ENCODE results near the gene KLF4. TPM values are rescaled to one million over a fixed set of nuclear protein-coding genes. Genes with fewer than 3 reads are reported as not detected.

KLF4 gene
- total RNA-seq, 2 experiments from 2014 or later = 0.53 to 1.5 TPM

DNA sequence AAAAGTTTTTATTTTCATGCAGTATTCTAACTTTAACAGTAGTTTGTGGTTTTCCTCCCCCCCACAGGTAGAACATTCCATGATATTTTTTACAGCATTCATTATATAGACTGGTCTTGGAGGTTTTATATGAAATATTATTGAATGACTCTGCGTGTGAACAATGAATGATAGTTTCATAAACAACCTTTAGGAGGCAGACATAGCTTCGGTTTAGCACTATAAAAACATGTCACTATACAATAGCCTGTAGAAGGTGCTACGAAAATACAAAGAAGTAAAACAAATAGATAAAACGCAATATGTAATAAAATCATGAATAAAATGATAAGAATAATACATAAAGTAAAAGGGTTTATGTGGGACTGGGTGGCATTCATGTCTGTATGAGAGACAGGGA lies 8.5 kb downstream of the KLF4 start:
- DNase-seq (no peak), ATAC-seq (no peak)
- Mint-ChIP-seq H3K4me1 (no peaks in the 10 kb centered on the region), H3K9me3 (ENCODE audit: low read depth) (no peaks in the 10 kb centered on the region), H3K4me3 (no peak overlapping the region), H3K36me3 (no peaks in the 10 kb centered on the region), H3K27ac (no peak overlapping the region), H3K27me3 (peaks cover 26% of the 10 kb centered on the region)
- CTCF ChIA-PET = no interaction called here

GRCh38 chr9:107480386-107480789 lies 9.2 kb downstream of the KLF4 start:
- Mint-ChIP-seq H3K36me3 (no peaks in the 10 kb centered on the region), H3K27ac (no peak overlapping the region), H3K4me3 (no peak overlapping the region), H3K9me3 (ENCODE audit: low read depth) (no peaks in the 10 kb centered on the region), H3K4me1 (no peaks in the 10 kb centered on the region), H3K27me3 (peaks cover 20% of the 10 kb centered on the region)
- ATAC-seq (no peak), DNase-seq (no peak)
- CTCF ChIA-PET = no interaction called here

DNA sequence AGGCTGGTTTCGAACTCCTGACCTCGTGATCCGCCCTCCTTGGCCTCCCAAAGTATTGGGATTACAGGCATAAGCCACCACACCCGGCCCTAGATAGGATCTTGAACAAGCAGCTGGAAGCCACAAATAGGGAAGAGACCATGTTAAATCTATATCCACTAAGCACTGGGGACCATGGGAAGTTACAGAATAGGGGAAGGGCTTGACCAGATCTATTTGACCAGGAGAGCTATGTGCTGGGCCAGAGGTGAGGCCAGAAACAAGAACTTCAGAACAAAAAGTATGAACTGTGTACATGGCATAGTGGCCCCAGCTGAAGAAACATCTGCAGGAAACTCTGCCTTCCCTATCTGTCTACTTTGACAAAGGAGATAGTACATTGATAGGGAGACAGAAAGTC lies 10.8 kb downstream of the KLF4 start:
- Mint-ChIP-seq H3K27me3 (peaks cover 17% of the 10 kb centered on the region), H3K27ac (no peak overlapping the region), H3K9me3 (ENCODE audit: low read depth) (no peaks in the 10 kb centered on the region), H3K36me3 (no peaks in the 10 kb centered on the region), H3K4me3 (no peak overlapping the region), H3K4me1 (no peaks in the 10 kb centered on the region)
- CTCF ChIA-PET = no interaction called here
- no peak for ATAC-seq
- no peak for DNase-seq

DNA sequence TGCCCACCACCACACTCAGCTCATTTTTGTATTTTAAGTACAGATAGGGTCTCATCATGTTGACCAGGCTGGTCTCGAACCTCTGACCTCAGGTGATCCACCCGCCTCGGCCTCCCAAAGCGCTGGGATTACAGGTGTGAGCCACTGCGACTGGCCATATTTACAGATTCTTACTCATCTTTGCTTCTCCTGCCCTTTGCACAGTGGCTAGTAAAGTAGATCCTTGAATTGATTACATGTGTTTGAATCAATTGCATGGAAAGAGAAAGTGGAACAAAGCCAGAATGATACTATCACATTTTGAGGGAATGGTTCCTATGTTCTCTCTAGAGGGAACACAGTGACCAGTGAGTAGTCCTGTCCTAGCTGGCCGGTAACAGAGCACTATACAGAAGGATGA lies 15.4 kb downstream of the KLF4 start:
- H3K9me3 Mint-ChIP-seq (ENCODE audit: low read depth) = no peaks in the 10 kb centered on the region
- peaks cover 8% of the 10 kb centered on the region for H3K27me3 Mint-ChIP-seq
- no peak for DNase-seq
- CTCF ChIA-PET = no interaction called here
- no peaks in the 10 kb centered on the region for H3K4me1 Mint-ChIP-seq
- no peaks in the 10 kb centered on the region for H3K36me3 Mint-ChIP-seq
- no peak overlapping the region for H3K27ac Mint-ChIP-seq
- ATAC-seq = no peak
- no peak overlapping the region for H3K4me3 Mint-ChIP-seq

DNA sequence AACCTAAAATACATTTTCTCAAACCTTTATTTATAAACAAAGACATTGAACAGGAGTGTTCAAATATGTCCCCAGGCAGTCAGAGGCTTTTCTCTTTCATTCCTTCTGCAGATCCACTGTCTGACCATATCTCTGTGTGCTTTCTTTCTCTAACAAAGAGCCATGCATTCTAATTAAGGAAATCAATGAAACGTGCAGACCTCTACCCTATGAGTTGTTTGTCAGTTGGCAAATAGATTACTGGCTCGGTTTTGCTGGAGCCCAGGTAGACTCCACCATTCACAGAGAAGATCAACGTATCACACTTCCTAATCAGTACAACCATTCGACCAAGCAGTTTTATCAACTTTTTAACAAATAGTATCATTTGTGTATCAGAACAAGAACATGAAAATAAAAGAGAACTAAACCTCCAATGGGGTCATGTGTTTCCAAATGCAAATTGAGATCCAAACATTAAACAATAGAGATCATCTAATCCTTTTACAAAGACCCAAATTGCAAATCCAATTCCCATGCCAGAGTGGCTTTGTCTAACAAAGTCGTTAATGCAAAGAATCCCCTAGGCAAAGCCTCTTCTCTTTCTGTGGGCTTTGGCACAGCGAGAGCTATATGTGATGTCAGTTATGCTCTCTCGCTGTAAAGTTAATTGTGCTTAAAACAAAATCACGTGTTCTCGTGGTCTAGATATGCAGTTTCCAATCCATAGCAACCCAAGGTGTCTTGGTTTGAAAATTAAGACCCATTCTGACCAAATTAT lies 16.8 kb downstream of the KLF4 start:
- H3K36me3 Mint-ChIP-seq = no peaks in the 10 kb centered on the region
- no peak for ATAC-seq
- H3K4me3 Mint-ChIP-seq = no peak overlapping the region
- H3K27ac Mint-ChIP-seq = no peak overlapping the region
- H3K27me3 Mint-ChIP-seq = peaks cover under 1% of the 10 kb centered on the region
- CTCF ChIA-PET = no interaction called here
- no peaks in the 10 kb centered on the region for H3K9me3 Mint-ChIP-seq (ENCODE audit: low read depth)
- no peaks in the 10 kb centered on the region for H3K4me1 Mint-ChIP-seq
- DNase-seq = no peak

DNA sequence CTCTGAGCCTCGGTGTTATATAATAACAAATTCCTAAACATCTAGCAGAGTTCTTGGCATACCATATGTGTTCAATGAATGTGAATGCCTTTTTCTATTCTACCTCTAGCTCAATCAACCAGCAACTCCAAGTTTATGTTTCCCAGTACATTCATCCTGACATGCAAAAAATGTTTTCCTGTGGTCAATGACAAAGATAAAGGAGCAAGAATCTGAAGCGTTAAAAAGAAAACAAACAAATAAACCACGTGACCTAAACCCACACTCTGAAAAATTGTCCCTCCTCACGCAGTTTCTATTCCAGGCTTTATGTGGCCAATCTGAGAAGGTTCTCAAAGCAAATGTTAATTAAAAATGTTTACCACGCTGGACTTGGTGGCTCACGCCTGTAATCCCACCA lies 18.0 kb downstream of the KLF4 start:
- H3K27ac Mint-ChIP-seq = no peak overlapping the region
- no peak for ATAC-seq
- H3K9me3 Mint-ChIP-seq (ENCODE audit: low read depth) = no peaks in the 10 kb centered on the region
- CTCF ChIA-PET = no interaction called here
- peaks cover 11% of the 10 kb centered on the region for H3K27me3 Mint-ChIP-seq
- H3K4me3 Mint-ChIP-seq = no peak overlapping the region
- no peaks in the 10 kb centered on the region for H3K36me3 Mint-ChIP-seq
- no peaks in the 10 kb centered on the region for H3K4me1 Mint-ChIP-seq
- no peak for DNase-seq

DNA sequence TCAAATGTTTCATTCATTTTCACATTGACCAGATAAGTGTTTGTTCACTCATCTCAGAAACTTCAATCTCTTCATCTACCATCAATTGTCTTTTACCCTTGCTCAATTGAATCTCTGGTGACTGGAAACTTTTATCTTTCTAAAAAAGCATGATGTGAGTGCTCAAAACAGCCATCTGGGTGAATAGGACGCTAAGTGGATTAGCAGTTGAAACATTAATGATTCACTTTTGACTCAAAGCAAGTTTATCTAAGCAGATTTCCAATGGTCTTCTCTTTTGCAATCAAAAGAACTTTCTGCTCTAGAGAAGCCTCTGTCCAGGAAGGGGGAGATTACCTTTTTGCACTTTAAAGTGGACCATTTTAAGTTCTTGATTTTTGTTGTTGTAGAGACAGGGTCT lies 22.2 kb downstream of the KLF4 start:
- ATAC-seq (no peak), DNase-seq (no peak)
- Mint-ChIP-seq H3K4me1 (peaks cover 3% of the 10 kb centered on the region), H3K9me3 (ENCODE audit: low read depth) (no peaks in the 10 kb centered on the region), H3K27ac (no peak overlapping the region), H3K27me3 (peaks cover 33% of the 10 kb centered on the region), H3K4me3 (no peak overlapping the region), H3K36me3 (no peaks in the 10 kb centered on the region)
- CTCF ChIA-PET = no interaction called here

DNA sequence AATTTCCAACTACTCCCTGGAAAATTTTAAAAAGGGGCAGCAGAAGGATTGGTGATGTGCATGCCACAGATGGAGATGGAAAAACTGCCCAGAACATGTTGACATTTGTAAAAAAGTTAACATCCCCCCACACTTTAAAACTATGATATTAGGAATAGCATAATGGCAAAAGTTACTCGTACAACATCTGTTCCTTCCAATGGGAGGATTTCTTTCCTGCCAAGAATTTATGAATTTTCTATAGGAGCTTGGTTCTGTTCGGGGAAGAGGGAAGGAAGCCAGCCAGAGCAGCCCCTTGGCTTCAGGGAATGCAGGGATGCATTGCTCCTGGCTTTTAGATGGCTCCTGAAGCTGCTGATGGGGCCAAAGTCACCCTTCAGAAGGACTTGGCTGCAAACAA lies 22.7 kb downstream of the KLF4 start:
- no peaks in the 10 kb centered on the region for H3K9me3 Mint-ChIP-seq (ENCODE audit: low read depth)
- ATAC-seq (no peak), DNase-seq (no peak)
- no peaks in the 10 kb centered on the region for H3K36me3 Mint-ChIP-seq
- peaks cover 3% of the 10 kb centered on the region for H3K4me1 Mint-ChIP-seq
- H3K27me3 Mint-ChIP-seq = peaks cover 33% of the 10 kb centered on the region
- no peak overlapping the region for H3K27ac Mint-ChIP-seq
- no peak overlapping the region for H3K4me3 Mint-ChIP-seq
- CTCF ChIA-PET = no interaction called here

- Mint-ChIP-seq H3K36me3 (no peaks in the 10 kb centered on the region), H3K4me3 (no peak overlapping the region), H3K4me1 (peaks cover 3% of the 10 kb centered on the region), H3K27ac (no peak overlapping the region), H3K27me3 (peaks cover 33% of the 10 kb centered on the region), H3K9me3 (ENCODE audit: low read depth) (no peaks in the 10 kb centered on the region)
- DNase-seq = no peak
- CTCF ChIA-PET = interaction anchor here (0.6 to 1.7 kb wide), 3 partner anchors 1100 to 1934 kb away, joined by 3 to 9 read pairs (median 3); no protein-coding TSS in a partner anchor
- peak; percentile 84 for ATAC-seq
Measured at GRCh38 chr9:107465467-107466451, 23.8 kb downstream of the KLF4 start.

- no peaks in the 10 kb centered on the region for H3K36me3 Mint-ChIP-seq
- peaks cover 33% of the 10 kb centered on the region for H3K27me3 Mint-ChIP-seq
- H3K27ac Mint-ChIP-seq = no peak overlapping the region
- ATAC-seq (no peak), DNase-seq (no peak)
- no peak overlapping the region for H3K4me3 Mint-ChIP-seq
- H3K4me1 Mint-ChIP-seq = peaks cover 3% of the 10 kb centered on the region
- H3K9me3 Mint-ChIP-seq (ENCODE audit: low read depth) = no peaks in the 10 kb centered on the region
- CTCF ChIA-PET = interaction anchor here (1.7 kb wide), 1 partner anchor 1101 kb away, joined by 9 read pairs; no protein-coding TSS in a partner anchor
Measured at GRCh38 chr9:107464516-107464915, 25.1 kb downstream of the KLF4 start.

GRCh38 chr9:107462691-107463090 lies 26.9 kb downstream of the KLF4 start:
- CTCF ChIA-PET = no interaction called here
- Mint-ChIP-seq H3K4me1 (peaks cover 3% of the 10 kb centered on the region), H3K36me3 (no peaks in the 10 kb centered on the region), H3K9me3 (ENCODE audit: low read depth) (no peaks in the 10 kb centered on the region), H3K27me3 (peaks cover 33% of the 10 kb centered on the region), H3K4me3 (no peak overlapping the region), H3K27ac (no peak overlapping the region)
- ATAC-seq (no peak), DNase-seq (no peak)

DNA sequence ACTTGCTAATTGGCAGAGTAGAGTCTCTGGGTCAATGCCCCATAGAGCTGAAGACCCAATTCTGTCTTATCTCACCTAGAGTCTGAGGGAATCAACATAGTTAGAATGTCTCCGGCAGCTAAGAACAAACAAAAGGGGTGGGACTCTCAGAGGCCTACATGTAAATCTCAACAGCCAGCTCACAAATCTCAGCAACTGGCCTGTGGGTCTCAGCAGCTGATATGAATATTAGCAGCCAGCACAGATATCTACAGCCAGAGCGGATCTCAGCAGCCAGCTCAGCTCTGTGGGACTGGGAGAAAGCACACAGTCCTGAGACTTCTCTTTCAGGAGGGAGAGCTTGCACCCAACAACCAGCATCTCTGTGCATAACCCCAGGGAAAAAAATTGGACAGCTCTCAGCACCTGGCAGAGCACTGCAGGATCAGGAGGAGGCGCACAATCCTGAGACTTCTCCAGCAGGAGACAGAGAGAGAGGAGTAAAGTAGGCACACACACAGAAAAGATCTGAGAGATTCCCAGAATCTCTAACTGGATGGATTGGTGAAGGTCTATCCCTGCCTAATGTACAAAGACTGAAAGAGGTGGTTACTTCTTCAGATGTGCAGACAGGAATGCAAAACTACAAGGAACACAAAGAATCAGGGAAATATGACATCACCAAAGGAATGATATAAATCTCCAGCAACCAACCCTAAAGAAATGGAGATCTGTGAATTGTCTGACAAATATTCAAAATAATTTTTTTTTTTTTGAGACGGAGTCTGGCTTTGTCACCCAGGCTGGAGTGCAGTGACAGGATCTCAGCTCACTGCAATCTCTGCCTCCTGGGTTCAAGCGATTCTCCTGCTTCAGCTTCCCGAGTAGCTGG lies 29.2 kb downstream of the KLF4 start:
- Mint-ChIP-seq H3K27ac (no peak overlapping the region), H3K4me1 (peaks cover 3% of the 10 kb centered on the region), H3K4me3 (no peak overlapping the region), H3K36me3 (no peaks in the 10 kb centered on the region), H3K27me3 (peaks cover 13% of the 10 kb centered on the region), H3K9me3 (ENCODE audit: low read depth) (no peaks in the 10 kb centered on the region)
- DNase-seq = no peak
- CTCF ChIA-PET = no interaction called here
- no peak for ATAC-seq

GRCh38 chr9:107455425-107456135 lies 34.0 kb downstream of the KLF4 start:
- no peak for ATAC-seq
- CTCF ChIA-PET = no interaction called here
- no peak for DNase-seq
- no peaks in the 10 kb centered on the region for H3K9me3 Mint-ChIP-seq (ENCODE audit: low read depth)
- no peaks in the 10 kb centered on the region for H3K36me3 Mint-ChIP-seq
- H3K27ac Mint-ChIP-seq = no peak overlapping the region
- H3K4me1 Mint-ChIP-seq = no peaks in the 10 kb centered on the region
- H3K4me3 Mint-ChIP-seq = no peak overlapping the region
- H3K27me3 Mint-ChIP-seq = no peaks in the 10 kb centered on the region

Measured in activated CD8-positive, alpha-beta memory T cell treated with anti-CD3 and anti-CD28 coated beads, Interleukin-2, amount 10 ng/mL, durations not matched to agents 7 days and 5 days (primary cell).